Calu3 (cell line): ENCODE measurements around the gene PCDHGC3. TPM values are rescaled to one million over a fixed set of nuclear protein-coding genes. Genes with fewer than 3 reads are reported as not detected.

Source experiments
- BruUV-seq: library from RNA; stranded (reverse); fragments of 400-500 nt; replicated peaks from 2 replicates; lab custom pipeline; 2021; lab: Mats Ljungman, UMichigan
- CTCF ChIA-PET: fragments of 300-600 bp; sonication (Branson Sonifier 250); formaldehyde crosslinking; loops from one replicate; lab custom pipeline; 2022; ENCODE audit warnings: antibody characterized with exemption; lab: Charles Lee
- DNase-seq: peaks from one replicate; pipeline ENCODE4 v3.0.0; 2022
- H3K27ac Mint-ChIP-seq: one replicate; pipeline ENCODE4 v1.8.0; 2022; ENCODE audit warnings: mixed read lengths; ENCODE audit not compliant: unreplicated experiment
- H3K27me3 Mint-ChIP-seq: one replicate; pipeline ENCODE4 v1.8.0; 2022; ENCODE audit warnings: mixed read lengths; ENCODE audit not compliant: unreplicated experiment
- H3K36me3 Mint-ChIP-seq: one replicate; pipeline ENCODE4 v1.8.0; 2022; ENCODE audit warnings: mild to moderate bottlenecking, moderate library complexity, mixed read lengths; ENCODE audit not compliant: insufficient read depth, unreplicated experiment
- H3K4me1 Mint-ChIP-seq: one replicate; pipeline ENCODE4 v1.8.0; 2022; ENCODE audit warnings: mild to moderate bottlenecking, low read depth, mixed read lengths; ENCODE audit not compliant: unreplicated experiment
- H3K4me3 Mint-ChIP-seq: one replicate; pipeline ENCODE4 v1.8.0; 2022; ENCODE audit warnings: mild to moderate bottlenecking, low read depth, moderate library complexity, mixed read lengths; ENCODE audit not compliant: unreplicated experiment
- H3K9me3 Mint-ChIP-seq: one replicate; pipeline ENCODE4 v1.8.0; 2022; ENCODE audit warnings: low read depth, mixed read lengths; ENCODE audit not compliant: unreplicated experiment
- intact Hi-C: fragments of 100-400 bp; cut with micrococcal nuclease; formaldehyde crosslinking; loops from one replicate; pipeline ENCODE4 v1.10.0; 2022; ENCODE audit not compliant: unreplicated experiment
- total RNA-seq: library from RNA; stranded (reverse); gene quantifications from 2 replicates; pipeline ENCODE4 v1.2.3, GENCODE V29; 2022
- TF ChIP-seq, protein P1 (sequence below): fragments of 200-600 bp; IDR thresholded peaks from one replicate; pipeline ENCODE4 v1.8.0; 2022; ENCODE audit warnings: antibody characterized with exemption; ENCODE audit not compliant: unreplicated experiment

PCDHGC3 gene
- total RNA-seq, 1 experiment from 2014 or later: 73.0 TPM

DNA sequence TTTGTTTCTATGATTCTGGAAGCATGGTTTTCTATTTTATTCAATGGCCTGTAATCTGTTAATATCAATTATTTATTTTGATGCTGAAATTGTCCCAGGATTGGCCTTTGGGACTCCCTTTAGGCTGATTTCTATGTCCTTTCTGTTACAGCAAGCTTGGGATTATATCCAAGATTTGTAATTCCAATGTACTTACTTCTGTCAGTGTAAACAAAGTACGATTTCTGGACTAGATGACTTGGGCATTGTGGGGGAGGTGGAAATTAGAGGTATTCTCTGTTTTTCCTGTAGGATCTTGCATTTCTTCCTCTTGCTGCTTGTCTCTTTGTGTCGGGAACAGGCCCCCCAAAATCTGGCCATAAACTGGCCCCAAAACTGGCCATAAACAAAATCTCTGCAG, 41.8 kb upstream of the PCDHGC3 start:
- Mint-ChIP-seq H3K4me1 (no peaks in the 10 kb centered on the region), H3K27me3 (no peaks in the 10 kb centered on the region), H3K36me3 (peaks cover 20% of the 10 kb centered on the region), H3K9me3 (peaks cover 18% of the 10 kb centered on the region), H3K27ac (no peak overlapping the region), H3K4me3 (no peak overlapping the region)
- BruUV-seq: no TSS peak
- TF ChIP-seq, protein P1, sequence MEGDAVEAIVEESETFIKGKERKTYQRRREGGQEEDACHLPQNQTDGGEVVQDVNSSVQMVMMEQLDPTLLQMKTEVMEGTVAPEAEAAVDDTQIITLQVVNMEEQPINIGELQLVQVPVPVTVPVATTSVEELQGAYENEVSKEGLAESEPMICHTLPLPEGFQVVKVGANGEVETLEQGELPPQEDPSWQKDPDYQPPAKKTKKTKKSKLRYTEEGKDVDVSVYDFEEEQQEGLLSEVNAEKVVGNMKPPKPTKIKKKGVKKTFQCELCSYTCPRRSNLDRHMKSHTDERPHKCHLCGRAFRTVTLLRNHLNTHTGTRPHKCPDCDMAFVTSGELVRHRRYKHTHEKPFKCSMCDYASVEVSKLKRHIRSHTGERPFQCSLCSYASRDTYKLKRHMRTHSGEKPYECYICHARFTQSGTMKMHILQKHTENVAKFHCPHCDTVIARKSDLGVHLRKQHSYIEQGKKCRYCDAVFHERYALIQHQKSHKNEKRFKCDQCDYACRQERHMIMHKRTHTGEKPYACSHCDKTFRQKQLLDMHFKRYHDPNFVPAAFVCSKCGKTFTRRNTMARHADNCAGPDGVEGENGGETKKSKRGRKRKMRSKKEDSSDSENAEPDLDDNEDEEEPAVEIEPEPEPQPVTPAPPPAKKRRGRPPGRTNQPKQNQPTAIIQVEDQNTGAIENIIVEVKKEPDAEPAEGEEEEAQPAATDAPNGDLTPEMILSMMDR: no peak
- CTCF ChIA-PET: no interaction called here
- intact Hi-C loops: no loop called here
- no peak for DNase-seq

DNA sequence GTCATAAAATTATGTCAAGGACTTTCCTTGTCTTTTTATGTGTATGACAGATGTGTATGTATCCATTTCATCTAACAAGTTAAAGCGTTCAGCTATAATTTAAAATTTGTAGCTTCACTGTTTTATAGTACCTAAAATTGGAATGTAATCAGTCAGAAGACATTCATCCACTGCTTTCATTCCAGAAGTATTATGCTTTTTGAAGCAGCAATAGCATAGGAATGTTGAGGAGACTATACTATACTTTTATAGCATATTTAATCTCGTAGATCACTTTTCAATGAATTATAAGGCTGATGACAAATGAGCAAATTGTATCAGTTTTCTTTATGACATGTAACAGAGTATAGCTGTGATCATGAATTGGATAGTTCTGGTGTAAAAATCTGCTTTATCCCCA, 38.5 kb upstream of the PCDHGC3 start:
- no TSS peak for BruUV-seq
- CTCF ChIA-PET: no interaction called here
- TF ChIP-seq, protein P1: no peak
- Mint-ChIP-seq H3K36me3 (peaks cover 10% of the 10 kb centered on the region), H3K27me3 (no peaks in the 10 kb centered on the region), H3K4me1 (no peaks in the 10 kb centered on the region), H3K9me3 (peaks cover 12% of the 10 kb centered on the region), H3K4me3 (no peak overlapping the region), H3K27ac (no peak overlapping the region)
- DNase-seq: no peak
- intact Hi-C loops: no loop called here

DNA sequence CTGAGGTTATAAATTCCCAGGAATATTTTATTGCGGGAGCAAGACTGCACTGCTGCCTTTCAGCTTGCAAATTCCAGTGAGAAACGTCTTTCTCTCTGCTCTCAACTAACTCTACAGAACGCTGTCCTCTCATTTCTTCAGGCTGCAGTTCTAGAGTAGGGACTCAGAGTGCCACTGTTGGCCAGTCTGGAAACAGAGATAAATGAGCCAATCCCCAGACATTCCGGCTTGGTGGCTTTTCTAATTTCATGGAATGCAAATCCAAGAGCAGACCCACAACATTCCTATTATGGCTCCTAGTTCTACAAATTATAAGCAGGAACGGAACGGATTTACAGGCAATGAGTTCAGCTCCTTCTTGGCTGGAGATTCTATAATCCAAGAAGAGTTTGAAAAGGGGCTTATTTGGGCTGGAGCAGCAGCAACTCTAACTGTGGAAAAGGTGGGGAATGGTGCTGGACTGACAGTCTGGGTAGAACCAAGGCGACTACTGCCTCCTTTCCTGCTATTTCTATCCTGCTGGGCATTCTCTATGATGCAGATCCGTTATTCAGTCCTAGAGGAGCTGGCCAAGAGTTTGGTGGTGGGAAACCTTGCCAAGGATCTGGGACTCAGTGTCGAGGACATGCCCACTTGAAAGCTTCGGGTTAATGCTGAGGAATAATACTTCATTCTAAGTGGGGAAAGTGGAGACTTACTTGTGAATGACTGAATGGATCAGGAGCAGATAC, 36.2 kb upstream of the PCDHGC3 start:
- TF ChIP-seq, protein P1: no peak
- intact Hi-C loops: no loop called here
- no peaks in the 10 kb centered on the region for H3K27me3 Mint-ChIP-seq
- no peaks in the 10 kb centered on the region for H3K36me3 Mint-ChIP-seq
- H3K4me1 Mint-ChIP-seq: no peaks in the 10 kb centered on the region
- no TSS peak for BruUV-seq
- H3K27ac Mint-ChIP-seq: no peak overlapping the region
- CTCF ChIA-PET: no interaction called here
- H3K4me3 Mint-ChIP-seq: no peak overlapping the region
- peaks cover 11% of the 10 kb centered on the region for H3K9me3 Mint-ChIP-seq
- DNase-seq: no peak

DNA sequence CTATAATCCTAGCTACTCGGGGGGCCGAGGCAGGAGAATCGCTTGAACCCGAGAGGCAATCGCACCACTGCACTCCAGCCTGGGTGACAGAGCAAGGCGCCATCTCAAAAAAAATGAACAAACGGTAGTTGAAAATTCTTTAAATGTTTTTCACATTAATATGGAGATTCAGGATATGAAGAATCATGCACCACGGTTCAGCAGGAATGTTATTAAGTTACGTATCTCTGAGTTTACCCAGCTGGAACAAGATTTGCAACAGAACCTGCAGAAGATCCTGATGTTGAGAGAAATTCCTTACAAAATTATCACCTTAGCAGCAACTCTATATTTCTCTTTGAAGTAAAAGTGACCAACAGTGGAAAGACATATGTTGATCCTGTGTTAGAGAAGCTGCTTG, 35.4 kb upstream of the PCDHGC3 start:
- CTCF ChIA-PET: no interaction called here
- DNase-seq: no peak
- H3K4me3 Mint-ChIP-seq: no peak overlapping the region

More for the DNA sequence above, 35.4 kb upstream of the PCDHGC3 start:
- intact Hi-C loops: no loop called here
- Mint-ChIP-seq H3K27me3 (no peaks in the 10 kb centered on the region), H3K9me3 (peaks cover 8% of the 10 kb centered on the region), H3K4me1 (no peaks in the 10 kb centered on the region), H3K36me3 (no peaks in the 10 kb centered on the region), H3K27ac (no peak overlapping the region)
- BruUV-seq: no TSS peak
- TF ChIP-seq, protein P1: no peak
